IMR-90 (cell line): Measurements from ENCODE around the gene SOCS3.

ENCODE experiments used
- BHLHE40 ChIP-seq: fragments of 150-350 bp; IDR thresholded peaks from 2 replicates; pipeline ENCODE4 v1.6.1; 2016; ENCODE audit warnings: mild to moderate bottlenecking, low read depth, low read length
- CEBPB ChIP-seq: IDR thresholded peaks from 2 replicates; pipeline ENCODE4 v1.6.1; 2012; ENCODE audit warnings: low read depth, low read length, improper control_type of control experiment
- CTCF ChIP-seq: conservative IDR thresholded peaks from 2 replicates; pipeline ENCODE4 v1.5.1; 2012; ENCODE audit warnings: mild to moderate bottlenecking, low read depth, low read length, improper control_type of control experiment
- MAFK ChIP-seq: IDR thresholded peaks from 2 replicates; pipeline ENCODE4 v1.6.1; 2012; ENCODE audit warnings: low read depth, low read length, improper control_type of control experiment
- MXI1 ChIP-seq: IDR thresholded peaks from 2 replicates; pipeline ENCODE4 v1.6.1; 2012; ENCODE audit warnings: low read depth, mild to moderate bottlenecking, low read length, moderate library complexity, borderline replicate concordance
- NFE2L2 ChIP-seq: fragments of 150-350 bp; IDR thresholded peaks from 2 replicates; pipeline ENCODE4 v1.6.1; 2016; ENCODE audit warnings: low read depth, mild to moderate bottlenecking, low read length
- POLR2A ChIP-seq: IDR thresholded peaks from 2 replicates; pipeline ENCODE4 v1.6.1; 2012; ENCODE audit warnings: mild to moderate bottlenecking, low read depth, low read length
- RCOR1 ChIP-seq: IDR thresholded peaks from 2 replicates; pipeline ENCODE4 v1.6.1; 2012; ENCODE audit warnings: mild to moderate bottlenecking, low read length, improper control_type of control experiment; ENCODE audit not compliant: insufficient replicate concordance
- RFX5 ChIP-seq: IDR thresholded peaks from 2 replicates; pipeline ENCODE4 v1.8.0; 2012; ENCODE audit warnings: low read depth, mild to moderate bottlenecking, low read length, moderate library complexity
- SMC3 ChIP-seq: fragments of 150-350 bp; IDR thresholded peaks from 2 replicates; pipeline ENCODE4 v1.6.1; 2016; ENCODE audit warnings: low read depth, mild to moderate bottlenecking, antibody characterized with exemption, low read length, moderate library complexity
- TF ChIP-seq, protein P1 (sequence below): fragments of 150-350 bp; IDR thresholded peaks from 2 replicates; pipeline ENCODE4 v1.6.1; 2017; ENCODE audit warnings: mild to moderate bottlenecking, antibody characterized with exemption, low read length, low read depth
- TF ChIP-seq, protein P2 (sequence below): fragments of 150-350 bp; IDR thresholded peaks from 2 replicates; pipeline ENCODE4 v1.6.1; 2016; ENCODE audit warnings: low read depth, mild to moderate bottlenecking, low read length, moderate library complexity, borderline replicate concordance

- no peak for TF ChIP-seq CTCF
- TF ChIP-seq POLR2A, result no peak
- TF ChIP-seq BHLHE40, result no peak
- TF ChIP-seq, protein P1, sequence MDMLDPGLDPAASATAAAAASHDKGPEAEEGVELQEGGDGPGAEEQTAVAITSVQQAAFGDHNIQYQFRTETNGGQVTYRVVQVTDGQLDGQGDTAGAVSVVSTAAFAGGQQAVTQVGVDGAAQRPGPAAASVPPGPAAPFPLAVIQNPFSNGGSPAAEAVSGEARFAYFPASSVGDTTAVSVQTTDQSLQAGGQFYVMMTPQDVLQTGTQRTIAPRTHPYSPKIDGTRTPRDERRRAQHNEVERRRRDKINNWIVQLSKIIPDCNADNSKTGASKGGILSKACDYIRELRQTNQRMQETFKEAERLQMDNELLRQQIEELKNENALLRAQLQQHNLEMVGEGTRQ, result no peak
- no peak for TF ChIP-seq RFX5
- no peak for TF ChIP-seq CEBPB
- no peak for TF ChIP-seq RCOR1
- TF ChIP-seq SMC3, result no peak
- TF ChIP-seq, protein P2, sequence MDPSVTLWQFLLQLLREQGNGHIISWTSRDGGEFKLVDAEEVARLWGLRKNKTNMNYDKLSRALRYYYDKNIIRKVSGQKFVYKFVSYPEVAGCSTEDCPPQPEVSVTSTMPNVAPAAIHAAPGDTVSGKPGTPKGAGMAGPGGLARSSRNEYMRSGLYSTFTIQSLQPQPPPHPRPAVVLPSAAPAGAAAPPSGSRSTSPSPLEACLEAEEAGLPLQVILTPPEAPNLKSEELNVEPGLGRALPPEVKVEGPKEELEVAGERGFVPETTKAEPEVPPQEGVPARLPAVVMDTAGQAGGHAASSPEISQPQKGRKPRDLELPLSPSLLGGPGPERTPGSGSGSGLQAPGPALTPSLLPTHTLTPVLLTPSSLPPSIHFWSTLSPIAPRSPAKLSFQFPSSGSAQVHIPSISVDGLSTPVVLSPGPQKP, result no peak
- TF ChIP-seq NFE2L2, result no peak
- TF ChIP-seq MAFK, result no peak
- no peak for TF ChIP-seq MXI1
Measured at GRCh38 chr17:78306913-78307312, 53.0 kb downstream of the SOCS3 start.
